Dedifferentiated amniotic fluid mesenchymal stem cell (primary cell): Measurements from ENCODE around the gene LCLAT1.
"Not testable (repeated sequence)": the region's sequence is repeated elsewhere in the genome, so short reads cannot be mapped to it uniquely, and the experiment has no call there.

Experiments
- DNase-seq: peaks from one replicate; pipeline ENCODE4 v3.0.0-alpha.2; 2016; ENCODE audit errors: extremely low spot score

Gene LCLAT1

DNA sequence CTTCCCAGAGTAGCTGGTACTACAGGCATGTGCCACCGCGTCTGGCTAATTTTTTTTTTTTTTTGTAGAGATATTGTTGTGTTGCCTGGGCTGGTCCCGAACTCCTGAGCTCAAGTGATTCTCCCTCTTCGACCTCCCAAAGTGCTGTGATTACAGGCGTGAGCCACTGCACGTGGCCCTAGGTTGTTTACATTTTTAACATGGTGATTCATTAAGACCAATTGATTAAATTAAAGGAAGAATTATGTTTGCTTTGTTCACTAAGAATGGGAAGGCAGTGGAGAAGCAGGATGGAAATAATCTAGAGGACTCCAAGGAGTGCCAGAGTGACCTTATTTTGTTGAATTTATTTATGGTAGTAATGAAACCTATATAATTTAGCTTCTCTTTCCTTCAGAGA is 7.5 kb downstream of the LCLAT1 start:
- DNase-seq, result no peak

DNA sequence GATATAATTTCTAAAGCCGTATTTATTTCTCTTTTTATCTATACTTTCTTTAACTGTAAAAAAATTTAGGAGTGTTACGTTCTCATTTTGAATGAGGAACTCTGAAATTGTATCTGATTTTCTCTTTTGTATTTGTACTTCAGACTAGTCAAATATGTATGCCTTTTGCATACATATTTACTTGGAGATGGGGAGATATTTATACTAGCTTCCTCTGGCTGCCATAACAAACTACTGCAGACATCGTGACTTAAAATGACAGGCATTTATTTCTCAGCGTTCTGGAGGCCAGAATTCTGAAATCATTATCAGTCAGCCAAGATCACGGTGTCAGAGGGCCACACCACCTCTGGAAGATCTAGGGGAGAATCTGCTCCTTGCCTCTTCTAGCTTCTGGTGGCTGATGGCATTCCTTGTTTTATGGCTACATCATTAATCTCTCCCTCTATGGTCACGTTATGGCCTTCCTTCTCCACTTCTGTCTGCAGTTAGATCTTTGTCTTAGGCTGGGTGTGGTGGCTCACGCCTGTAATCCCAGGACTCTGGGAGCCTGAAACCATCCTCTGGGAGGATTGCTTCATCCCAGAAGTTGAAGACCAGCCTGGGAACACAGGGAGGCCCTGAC is 8.2 kb downstream of the LCLAT1 start:
- DNase-seq, result no peak

DNA sequence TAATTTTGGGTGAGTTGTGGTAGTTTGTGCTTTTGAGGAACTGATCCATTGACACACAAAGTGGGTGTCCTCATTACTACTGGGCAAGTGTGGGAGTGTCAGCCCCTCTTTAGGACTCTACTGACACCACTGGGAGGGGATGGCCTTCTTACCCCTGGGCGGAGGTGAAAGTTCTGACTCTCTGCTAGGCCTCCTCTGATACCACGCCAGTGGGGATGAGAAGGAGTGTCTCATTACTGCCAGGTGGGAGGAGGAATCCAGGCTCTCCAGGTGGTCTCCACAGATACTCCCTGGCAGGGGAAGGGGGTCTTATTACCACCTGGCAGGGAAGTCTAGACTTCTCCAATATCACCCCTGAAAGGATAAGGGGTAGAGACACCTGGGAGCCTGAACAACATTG is 9.1 kb downstream of the LCLAT1 start:
- DNase-seq, result no peak

DNA sequence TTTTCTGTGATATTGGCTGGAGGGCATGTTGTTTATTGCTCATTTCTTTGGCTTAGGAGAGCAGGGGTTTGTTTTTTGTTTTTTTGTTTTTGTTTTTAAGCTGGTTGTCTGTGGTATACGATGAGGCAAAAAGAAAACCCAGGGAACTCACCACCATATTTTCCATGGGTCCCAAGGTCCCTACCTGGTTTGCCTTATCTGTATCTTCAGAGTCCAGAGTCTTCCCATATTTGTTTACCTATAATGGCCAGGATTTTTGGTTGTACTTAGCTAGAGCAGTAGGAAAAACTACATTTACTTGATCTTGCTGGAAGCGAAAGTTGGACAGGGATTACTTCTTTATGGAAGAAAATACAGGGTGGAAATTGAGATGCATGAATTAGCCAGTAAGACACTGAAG is 9.5 kb downstream of the LCLAT1 start:
- no peak for DNase-seq

DNA sequence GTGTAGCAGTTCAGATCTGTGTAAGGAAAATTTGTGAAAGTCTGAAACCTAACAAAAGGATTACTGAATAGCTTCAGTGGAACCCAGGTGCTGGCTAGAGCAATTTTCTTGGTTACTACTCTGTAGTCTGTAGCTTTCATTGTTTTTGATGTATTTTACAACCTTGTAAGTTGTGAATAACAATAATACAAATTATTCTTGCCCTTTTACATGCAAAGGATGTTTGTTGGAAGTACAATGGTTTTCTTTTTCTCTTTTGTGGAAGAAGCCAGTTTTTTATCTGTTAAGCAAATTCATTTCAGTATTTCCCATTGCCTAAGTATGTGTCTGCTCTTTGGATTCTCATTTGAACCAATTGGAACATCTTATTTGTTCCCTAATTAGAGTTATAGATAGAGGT is 10.2 kb downstream of the LCLAT1 start:
- DNase-seq, result no peak

DNA sequence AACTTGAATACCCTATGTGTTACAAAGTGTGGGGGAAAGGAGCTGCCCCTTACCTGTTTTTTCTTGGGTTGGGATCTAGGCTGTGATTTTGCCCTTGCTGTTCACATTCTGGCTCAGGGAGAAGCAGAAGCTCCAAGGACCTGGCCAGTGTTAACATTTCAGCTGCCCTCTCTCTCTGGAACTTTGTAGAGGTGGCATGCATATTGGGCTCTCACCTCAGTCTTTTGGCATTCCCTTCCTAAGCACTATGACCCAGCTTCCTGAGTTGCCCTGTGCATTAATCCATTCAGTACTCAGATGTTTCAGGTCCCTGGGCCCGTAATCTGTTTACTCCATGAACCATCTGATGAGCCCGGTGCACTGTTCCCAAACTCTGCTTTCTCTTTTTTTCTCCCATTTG is 12.1 kb downstream of the LCLAT1 start:
- DNase-seq, result no peak

DNA sequence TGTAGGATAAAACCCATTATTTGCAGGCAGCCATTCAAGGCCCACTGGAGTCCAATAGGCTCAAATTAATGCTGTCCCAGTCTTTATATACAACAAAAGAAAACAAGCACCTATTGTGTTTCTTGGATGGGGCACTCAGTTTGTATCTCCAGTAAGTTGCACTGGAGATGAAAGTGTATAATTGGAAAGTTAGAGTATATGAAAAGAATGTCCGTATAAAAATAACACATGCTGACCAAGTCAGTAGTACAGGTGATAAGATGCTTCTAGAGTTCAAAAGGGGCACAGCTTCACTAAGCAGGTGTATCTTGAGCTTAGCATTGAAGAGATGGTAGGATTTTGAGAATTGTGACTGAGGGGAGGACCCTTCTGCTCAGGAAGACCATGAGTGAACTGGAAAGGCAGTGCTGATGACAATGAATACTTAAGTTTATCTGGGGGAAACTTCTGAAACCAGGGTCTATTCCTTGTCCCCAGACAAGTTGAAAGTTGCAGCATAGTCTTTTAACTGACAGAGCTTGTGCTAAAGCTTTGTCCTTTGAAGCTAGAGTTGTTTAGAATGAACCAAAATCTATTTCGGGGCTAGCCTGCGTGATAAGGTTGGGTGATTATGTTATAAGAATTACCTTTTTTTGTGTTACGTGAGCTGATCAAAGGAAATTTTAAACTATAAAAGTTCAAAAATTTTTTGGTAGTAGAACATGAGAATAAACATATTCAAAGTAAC is 15.2 kb downstream of the LCLAT1 start:
- DNase-seq, result no peak

DNA sequence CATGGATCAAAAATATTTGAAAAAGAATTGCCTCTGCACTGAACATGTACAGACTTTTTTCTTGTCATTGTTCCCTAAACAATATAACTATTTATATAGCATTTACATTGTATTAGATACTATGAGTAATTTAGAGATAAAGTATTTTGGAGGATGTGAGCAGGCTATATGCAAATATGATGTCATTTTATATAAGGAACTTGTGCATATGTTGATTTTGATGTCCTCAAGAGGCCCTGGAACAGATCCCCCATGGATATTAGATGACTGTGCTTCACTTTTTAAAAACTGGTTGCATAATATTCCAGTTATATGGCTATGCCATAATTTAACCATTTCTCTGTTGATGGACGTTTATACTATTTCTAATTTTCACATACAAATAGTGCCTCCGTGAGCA is 16.5 kb downstream of the LCLAT1 start:
- no peak for DNase-seq

DNA sequence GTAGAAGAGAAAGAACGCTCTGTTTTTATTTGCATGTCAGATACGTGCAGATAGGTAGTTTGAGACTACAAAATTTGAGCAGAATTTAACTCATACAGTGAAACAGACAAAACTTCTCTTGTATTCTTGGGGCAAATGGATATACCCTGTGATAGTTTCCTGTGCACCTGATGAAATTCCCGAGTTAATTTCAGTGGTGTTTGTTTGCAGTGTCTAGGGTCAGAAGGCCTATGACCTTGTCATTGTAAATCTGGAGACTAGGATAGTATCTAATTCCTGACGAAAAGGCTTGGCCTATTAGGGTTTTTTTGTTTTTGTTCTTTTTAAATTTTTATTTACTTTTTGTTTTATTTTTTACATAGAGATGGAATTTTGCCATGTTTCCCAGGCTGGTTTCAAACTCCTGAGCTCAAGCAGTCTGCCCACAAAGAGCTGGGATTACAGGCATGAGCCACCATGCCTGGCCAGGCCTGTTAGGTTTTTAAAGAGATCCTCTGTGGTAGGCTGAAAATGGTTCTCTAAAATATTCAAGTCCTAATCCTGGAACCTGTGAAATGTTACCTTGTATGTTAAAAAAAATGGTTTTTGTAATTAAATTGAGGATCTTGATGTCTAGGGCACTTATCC is 17.6 kb downstream of the LCLAT1 start:
- no peak for DNase-seq

DNA sequence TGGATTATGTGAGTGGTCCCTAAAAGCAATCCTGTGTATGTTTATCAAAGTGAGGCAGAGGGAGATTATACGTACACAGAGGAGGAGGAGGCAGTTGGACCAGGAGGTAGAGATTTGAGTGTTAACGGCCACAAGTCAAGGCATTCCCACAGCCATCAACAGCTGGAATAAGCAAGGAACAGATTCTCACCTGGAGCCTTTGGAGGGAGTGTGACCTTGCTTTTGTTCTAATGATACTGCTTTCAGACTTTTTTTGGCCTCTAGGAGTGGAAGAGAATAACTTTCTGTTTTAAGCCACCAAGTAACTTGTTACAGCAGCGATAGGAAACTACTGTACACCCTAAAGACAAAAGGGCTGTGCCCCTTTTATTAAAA is 18.1 kb downstream of the LCLAT1 start:
- DNase-seq, result no peak

DNA sequence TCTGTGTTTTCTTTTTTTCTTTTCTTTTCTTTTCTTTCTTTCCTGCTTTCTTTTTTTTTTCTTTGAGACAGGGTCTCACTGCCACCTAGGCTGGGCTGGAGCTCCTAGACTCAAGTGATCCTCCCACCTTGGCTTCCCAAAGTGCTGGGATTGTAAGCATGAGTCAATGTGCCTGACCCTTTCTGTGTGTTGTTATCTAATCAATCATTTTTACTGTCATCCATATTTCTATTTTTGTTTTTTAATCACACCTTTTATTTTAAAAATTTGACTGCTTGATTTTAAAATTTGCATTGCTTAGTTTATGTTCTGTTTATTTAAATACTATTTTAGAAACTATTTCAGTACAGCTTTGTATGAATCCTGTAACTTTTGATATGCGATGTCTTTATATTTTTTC is 19.2 kb downstream of the LCLAT1 start:
- DNase-seq, result no peak

DNA sequence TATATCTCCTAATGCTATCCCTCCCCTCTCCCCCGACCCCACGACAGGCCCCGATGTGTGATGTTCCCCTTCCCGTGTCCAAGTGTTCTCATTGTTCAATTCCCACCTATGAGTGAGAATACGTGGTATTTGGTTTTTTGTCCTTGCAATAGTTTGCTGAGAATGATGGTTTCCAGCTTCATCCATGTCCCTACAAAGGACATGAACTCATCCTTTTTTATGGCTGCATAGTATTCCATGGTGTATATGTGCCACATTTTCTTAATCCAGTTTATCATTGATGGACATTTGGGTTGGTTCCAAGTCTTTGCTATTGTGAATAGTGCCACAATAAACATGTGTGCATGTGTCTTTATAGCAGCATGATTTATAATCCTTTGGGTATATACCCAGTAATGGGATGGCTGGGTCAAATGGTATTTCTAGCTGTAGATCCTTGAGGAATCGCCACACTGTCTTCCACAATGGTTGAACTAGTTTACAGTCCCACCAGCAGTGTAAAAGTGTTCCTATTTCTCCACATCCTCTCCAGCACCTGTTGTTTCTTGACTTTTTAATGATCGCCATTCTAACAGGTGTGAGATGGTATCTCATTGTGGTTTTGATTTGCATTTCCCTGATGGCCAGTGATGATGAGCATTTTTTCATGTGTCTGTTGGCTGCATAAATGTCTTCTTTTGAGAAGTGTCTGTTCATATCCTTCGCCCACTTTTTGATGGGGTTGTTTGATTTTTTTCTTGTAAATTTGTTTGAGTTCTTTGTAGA is 20.2 kb downstream of the LCLAT1 start:
- DNase-seq, result not testable (repeated sequence)

DNA sequence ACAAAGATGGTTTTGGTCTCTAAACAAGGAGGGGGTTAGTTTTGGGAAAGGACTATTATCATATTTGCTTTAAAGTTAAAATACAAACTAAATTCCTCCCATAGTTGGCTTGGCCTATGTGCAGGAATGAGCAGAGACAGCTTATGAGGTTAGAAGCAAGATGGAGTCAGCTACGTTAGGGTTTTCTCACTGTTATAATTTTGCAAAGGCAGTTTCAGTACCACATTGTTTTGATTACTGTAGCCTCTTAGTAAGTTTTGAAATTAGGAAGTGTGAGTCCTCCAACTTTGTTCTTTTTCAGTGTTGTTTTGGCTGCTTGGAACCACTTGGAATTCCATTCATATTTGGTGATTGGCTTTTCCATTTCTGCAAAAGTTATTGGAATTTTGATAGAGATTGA is 23.4 kb downstream of the LCLAT1 start:
- DNase-seq, result no peak

DNA sequence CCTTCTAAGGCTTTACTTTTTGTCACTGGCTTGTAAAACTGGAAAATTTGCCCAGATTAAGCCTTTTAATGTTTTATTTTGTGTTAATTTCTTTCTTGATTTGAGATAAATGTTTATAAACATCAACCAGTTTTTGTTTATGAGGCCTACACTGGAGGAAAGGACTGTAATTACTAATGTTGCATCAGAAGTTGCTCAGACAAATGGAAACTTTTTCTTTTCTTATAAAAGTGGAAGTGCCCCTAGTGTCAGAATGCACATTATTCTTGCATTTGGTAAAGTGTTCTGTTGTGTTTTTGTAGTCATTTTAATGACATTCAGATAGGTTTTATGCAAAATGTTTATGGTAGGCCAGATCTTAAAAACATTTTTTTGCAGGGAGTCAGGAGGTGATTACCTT is 25.3 kb downstream of the LCLAT1 start:
- DNase-seq, result peak; percentile 74

DNA sequence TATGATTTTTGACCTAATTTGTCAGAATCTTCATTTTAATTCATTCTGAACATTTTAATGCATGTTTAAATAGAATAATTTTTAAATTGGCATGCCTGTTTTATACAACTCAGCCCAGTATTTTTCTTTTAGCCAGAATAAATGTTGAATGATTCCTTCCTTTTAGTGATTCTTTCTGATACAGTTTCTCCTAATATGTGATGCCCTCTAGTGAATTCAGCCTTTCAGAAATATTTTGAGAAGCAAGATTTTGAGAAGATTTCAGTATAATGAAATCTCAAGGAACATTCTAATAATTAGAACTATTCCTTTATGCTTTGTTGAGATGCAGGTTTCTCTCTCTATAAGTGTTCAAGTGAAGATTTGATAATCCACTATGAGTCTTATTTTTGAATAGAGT is 28.5 kb downstream of the LCLAT1 start:
- DNase-seq, result peak; percentile 37

DNA sequence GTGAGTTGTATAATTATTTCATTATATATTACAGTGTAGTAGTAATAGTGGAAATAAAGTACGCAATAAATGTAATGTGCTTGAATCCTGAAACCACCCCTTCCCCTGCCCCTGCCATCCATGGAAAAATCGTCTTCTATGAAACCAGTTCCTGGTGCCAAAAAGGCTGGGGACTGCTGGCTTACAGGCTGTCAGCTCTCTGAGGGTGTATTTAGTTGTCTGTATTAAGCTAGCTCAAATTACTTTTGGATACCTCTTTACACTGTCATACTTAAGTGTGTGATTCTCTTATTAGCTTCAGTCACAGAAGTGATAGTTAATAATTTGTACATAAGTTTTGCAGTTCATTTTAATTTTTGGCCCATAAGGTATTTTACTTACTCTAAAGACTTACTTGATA is 29.6 kb downstream of the LCLAT1 start:
- no peak for DNase-seq

DNA sequence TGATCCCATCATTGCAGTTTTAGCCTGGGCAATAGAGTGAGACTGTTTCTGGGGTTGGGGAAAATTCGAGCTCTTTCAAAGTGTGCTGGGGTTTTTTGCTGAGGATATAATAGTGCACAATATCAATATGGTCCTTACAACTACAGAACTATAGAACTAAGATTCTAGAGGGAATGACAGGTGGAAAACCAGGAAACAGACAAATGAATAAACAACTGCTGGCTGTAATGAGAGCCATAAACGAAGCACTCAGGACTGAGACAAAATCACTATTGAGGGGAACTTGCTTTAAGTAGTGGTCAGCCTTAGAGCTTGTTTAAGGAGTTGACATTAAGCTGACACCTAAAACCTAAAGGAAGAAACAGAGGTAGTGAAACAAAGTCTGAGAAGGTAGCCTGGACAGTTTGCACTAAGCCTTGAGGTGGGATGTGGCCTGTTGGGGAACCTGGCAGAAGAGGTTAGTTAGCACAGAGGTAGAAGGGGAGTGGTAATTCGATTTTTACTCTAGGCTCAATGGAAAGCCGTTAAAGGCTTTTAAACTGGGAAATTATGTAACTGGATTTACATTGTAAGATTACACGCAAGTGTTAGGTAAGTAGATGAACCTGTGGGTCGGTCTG is 33.8 kb downstream of the LCLAT1 start:
- no peak for DNase-seq

DNA sequence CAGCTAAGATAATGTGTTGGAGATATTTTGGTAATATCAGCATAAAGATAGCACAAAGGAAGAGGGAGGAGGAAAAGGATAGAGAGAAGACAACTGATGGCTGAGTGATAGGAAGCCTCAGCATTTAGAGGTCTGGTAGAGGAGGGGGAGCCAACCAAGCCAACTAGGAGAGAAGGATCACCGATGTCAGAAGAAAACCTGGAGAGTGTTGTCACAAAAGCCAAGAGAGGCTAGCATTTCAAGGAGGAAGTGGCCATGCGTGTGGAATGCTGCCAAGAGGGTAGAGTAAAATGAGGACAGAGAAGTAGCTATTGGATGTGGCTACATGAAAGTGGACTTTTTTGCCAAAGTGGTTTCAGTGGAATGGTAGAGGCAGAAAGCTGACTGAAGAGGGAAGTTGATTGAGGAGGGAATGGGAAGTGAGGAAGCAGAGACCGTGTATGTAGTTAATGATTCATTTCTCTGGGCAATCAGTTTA is 34.3 kb downstream of the LCLAT1 start:
- DNase-seq, result no peak

DNA sequence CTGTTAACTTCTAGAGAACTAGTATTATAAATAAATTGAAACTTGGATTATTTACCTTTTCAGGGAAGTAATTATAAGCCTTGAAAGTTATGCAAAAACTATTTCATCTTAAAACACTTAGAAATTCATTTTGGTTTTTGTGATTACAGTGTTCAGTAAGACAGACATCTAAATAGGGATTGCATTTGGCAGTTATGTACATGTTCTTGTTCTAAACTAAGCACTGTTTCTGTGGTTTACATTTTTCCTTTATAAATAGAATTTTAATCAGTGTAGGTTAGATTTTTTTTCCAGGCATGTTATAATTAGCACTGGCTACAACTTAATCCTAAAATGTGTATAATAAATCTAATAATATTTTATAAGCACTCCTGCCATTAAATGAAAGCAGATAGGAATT is 35.0 kb downstream of the LCLAT1 start:
- DNase-seq, result no peak

DNA sequence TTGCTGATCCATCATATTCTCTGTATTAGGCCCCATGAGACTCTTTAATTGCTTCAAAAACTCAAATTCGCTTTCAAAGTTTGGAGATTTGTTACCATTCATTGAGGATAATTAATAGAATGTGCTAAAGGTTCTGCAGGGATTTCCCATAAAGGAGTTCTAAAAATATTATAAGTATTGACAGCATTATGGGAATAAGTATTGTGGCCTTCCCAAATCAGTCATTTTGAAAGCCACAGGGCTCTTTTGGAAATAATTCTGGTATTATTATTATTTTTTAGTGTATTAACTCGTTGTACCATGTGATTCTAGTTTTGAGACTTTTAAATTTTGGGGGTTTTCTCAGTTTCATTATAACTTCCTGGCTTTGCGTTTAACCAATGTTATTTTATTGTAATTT is 37.1 kb downstream of the LCLAT1 start:
- no peak for DNase-seq

DNA sequence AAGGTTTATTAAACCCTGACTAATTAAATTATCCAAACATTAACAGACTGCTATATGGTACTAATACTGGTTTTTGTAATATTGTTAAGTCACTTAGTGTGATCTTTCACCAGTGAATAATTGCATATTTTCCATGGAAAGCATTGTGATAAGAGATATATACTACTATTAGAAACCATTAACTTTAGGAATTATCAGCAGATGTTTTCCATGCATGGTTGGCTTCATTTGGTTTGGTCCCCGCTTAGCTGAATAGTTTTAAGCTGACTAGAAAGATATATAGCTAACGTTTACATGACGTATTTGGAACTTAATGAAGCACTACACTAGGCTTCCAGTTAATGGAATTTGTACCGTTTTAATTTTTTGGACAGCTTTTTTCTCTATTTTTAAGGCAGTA is 37.9 kb downstream of the LCLAT1 start:
- no peak for DNase-seq

DNA sequence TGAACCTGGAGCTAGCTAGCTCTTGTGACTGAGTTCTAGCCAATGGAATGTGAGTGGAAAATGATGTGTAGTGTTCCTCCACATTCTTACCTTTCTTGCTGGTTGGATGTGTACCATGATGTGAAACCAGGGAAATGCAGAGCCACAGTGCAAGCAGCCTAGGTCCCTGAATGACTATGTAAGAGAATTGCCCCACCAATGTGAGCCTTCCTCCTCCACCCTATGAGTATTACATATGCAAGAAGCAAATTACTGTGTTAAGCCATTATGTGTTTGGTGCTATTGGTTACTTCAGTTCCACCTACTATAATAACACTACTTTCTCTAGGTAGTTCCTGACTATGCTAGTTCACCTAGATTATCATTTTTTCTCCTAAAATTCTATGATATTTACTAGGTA is 39.6 kb downstream of the LCLAT1 start:
- no peak for DNase-seq
